Upper lobe of left lung (tissue), 4 donors: Measurements from ENCODE around the gene GPRC5C.

ENCODE experiments used
- EP300 ChIP-seq, 4 donors: sonication (generic); formaldehyde crosslinking; IDR thresholded peaks; one replicate each; pipeline ENCODE4 v1.5.1; 2017; ENCODE audit warnings: antibody characterized with exemption in 4 of 4, control low read depth in 2 of 4
- POLR2A ChIP-seq, 4 donors: fragments of 450-650 bp; IDR thresholded peaks; one replicate each; pipeline ENCODE4 v1.5.1; 2016 to 2017; ENCODE audit warnings: antibody characterized with exemption in 4 of 4, mild to moderate bottlenecking in 2 of 4
- POLR2AphosphoS5 ChIP-seq, 2 donors: sonication (generic); formaldehyde crosslinking; IDR thresholded peaks; one replicate each; pipeline ENCODE4 v1.5.1; 2017; ENCODE audit warnings: antibody characterized with exemption in 2 of 2
- TF ChIP-seq, protein P1 (sequence below), 6 experiments: fragments of 450-650 bp in 4 of 6; fragments of 200-600 bp in 2 of 6; sonication (generic) in 2 of 6; IDR thresholded peaks; one replicate each; pipeline ENCODE4 v1.5.1; 2016 to 2019; ENCODE audit warnings: antibody characterized with exemption in 6 of 6

DNA sequence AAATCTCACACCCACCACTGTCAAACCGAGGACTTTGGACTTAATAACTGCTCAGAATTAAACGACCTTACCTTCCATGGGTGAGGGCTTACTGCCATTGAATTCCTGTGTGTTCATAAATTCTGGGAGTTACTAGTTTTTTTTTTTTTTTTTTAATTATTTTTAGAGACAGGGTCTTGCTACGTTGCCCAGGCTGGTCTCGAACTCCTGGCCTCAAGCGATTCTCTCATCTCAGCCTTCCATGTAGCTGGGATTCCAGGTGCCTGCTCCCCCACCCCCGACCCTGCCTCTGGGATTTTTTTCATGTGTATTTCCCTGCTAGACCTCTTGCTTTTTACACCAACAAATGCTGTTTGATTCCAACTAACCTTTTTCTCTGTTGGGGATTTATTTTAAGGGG, 19.7 kb downstream of the GPRC5C start:
- no peak for TF ChIP-seq EP300 (IDR thresholded peaks at IDR 0.05)
- TF ChIP-seq, protein P1, sequence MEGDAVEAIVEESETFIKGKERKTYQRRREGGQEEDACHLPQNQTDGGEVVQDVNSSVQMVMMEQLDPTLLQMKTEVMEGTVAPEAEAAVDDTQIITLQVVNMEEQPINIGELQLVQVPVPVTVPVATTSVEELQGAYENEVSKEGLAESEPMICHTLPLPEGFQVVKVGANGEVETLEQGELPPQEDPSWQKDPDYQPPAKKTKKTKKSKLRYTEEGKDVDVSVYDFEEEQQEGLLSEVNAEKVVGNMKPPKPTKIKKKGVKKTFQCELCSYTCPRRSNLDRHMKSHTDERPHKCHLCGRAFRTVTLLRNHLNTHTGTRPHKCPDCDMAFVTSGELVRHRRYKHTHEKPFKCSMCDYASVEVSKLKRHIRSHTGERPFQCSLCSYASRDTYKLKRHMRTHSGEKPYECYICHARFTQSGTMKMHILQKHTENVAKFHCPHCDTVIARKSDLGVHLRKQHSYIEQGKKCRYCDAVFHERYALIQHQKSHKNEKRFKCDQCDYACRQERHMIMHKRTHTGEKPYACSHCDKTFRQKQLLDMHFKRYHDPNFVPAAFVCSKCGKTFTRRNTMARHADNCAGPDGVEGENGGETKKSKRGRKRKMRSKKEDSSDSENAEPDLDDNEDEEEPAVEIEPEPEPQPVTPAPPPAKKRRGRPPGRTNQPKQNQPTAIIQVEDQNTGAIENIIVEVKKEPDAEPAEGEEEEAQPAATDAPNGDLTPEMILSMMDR (IDR thresholded peaks at IDR 0.05), result no peak
- TF ChIP-seq POLR2AphosphoS5 (IDR thresholded peaks at IDR 0.05), result no peak
- TF ChIP-seq POLR2A (IDR thresholded peaks at IDR 0.05), result no peak
